C4-2B (cell line): ENCODE data around the gene CHRNE.

Source experiments
- H3K27ac ChIP-seq: fragments of 450-650 bp; 2 replicates; pipeline ENCODE4 v1.5.1; 2017
- ZFX ChIP-seq: fragments of 450-650 bp; IDR thresholded peaks from 2 replicates; pipeline ENCODE4 v1.6.1; 2017
- TF ChIP-seq, protein P1 (sequence below): fragments of 450-650 bp; conservative IDR thresholded peaks from 2 replicates; pipeline ENCODE4 v1.5.1; 2017; ENCODE audit warnings: mild to moderate bottlenecking

The CHRNE gene

DNA sequence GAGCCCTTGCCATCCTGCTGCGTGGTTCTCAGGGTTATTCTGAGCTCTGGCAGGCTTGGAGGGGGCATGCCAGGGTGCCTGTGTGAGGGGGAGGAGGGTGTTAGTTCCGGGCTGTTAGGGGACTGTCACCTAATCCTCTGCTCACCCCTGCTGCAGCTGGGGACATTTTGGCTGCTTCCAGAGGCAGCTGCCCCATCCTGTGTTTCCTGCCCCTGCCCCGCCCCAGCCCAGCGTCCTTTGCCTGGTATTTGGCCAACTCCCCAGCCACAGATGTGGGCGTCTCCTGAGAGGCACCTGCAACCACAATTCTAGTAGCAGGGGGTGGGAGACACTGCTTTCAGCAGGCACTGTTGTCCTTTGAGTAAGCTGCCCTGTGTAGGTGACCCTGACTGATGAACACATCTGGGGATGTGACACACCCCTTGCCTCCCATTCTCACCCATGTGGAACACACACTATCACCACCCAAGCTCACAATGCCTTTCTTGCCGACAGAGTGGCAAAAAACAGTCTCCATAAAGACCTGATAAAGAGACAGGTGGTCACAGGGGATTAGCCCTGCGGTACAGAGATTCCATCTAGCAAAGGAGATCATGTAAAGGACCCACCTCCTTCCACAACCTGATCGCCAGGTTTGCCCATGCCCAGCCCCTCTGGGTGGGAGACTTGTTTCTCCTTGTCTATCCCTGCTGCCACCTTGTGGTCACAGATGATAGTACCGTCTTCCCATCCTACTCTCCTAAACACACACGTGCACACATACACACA is at the start of gene CHRNE:
CHRNE (minus strand) TSS at position 48 of the 768 bp plus-strand sequence; CDS start at position 13, 35 bp downstream.
- TF ChIP-seq, protein P1, sequence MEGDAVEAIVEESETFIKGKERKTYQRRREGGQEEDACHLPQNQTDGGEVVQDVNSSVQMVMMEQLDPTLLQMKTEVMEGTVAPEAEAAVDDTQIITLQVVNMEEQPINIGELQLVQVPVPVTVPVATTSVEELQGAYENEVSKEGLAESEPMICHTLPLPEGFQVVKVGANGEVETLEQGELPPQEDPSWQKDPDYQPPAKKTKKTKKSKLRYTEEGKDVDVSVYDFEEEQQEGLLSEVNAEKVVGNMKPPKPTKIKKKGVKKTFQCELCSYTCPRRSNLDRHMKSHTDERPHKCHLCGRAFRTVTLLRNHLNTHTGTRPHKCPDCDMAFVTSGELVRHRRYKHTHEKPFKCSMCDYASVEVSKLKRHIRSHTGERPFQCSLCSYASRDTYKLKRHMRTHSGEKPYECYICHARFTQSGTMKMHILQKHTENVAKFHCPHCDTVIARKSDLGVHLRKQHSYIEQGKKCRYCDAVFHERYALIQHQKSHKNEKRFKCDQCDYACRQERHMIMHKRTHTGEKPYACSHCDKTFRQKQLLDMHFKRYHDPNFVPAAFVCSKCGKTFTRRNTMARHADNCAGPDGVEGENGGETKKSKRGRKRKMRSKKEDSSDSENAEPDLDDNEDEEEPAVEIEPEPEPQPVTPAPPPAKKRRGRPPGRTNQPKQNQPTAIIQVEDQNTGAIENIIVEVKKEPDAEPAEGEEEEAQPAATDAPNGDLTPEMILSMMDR = peak; percentile 94
- no peak for TF ChIP-seq ZFX
- H3K27ac ChIP-seq = no peak within 1 kb of the TSS; the same call in 1 of the 2 replicates

DNA sequence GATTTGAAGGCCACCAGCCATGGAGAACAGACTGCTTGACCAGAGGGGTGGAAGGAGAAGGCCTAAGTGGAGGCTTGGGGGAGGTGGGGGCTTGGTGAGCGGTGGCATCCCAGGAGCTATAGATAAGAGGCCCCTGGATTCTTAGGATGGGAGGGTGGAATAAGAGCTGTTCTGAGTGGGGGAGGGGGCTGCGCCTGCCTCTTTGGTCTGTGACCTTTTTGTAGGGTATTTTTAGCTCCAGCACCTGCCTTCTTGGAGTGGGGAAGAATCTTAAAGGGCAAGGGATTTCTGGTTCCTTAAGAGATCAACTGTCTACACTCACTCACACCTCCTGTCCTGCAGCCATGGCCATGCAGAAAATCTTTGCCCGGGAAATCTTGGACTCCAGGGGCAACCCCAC is 48.6 kb upstream of the CHRNE start:
- no peak overlapping the region; the same call in 1 of the 2 replicates for H3K27ac ChIP-seq
- TF ChIP-seq, protein P1 = no peak
- no peak for TF ChIP-seq ZFX

DNA sequence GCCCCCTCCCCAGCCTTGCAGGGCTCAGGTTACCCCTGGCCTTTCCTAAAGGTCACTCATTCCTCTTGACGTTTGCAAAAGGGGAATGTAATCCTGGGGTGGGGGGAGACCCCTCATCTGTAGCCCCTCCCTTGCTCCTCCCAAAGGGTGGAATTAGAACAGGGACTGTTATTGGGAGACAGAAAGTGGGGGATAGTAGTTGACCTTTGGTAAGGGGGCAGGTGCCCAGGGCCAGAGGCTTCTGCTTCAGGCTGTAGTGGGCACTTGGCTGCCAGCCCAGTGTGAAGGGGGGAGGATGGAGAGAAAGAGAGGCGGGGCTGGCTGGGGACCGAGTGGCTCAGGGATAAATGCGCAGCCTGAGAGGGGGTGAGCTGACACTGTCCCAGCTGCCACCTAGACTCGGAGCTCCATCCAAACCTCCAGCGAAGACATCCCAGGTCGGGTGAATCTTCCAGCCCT is 47.9 kb upstream of the CHRNE start, which contains the start of gene ENO3:
ENO3 (plus strand) TSS at position 374 of the 459 bp plus-strand sequence. CDS start 711 bp downstream, outside the sequence.
- TF ChIP-seq, protein P1 = no peak
- TF ChIP-seq ZFX = no peak
- peak within 1 kb of the TSS; percentile 100 for H3K27ac ChIP-seq

DNA sequence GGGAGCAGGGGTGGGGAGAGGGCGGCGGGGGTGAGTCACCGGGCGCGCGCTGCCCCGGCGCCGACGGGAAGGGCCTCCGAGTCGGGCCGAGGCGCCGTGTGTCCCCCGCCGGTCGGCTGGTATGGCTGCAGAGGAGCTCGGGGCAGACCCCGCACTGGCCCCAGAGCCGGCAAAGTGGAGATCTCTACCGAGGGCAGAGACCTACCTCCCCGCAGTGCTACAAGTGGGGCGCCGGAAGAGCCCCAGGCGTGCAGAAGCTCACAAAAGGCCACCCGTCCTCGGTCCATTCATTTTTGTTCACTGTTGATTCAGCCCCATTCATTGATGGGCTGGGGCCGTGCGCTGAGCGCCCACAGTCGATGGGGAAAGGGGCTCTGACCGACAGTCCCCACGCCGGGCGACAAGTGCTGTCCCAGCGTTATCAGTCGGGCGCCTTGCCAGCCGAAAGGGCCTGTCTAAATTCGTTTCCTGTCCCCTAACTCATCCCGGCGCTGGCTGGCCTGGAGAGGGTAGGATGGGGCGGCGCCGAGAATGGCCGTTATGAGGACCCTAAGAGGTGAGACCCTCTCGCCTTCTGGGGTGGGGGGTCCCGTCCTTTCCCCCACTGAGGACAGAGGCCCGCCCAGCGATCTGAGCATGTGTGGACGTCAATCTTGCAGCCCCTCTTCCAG is 47.3 kb upstream of the CHRNE start:
- peak overlapping the region; percentile 100 for H3K27ac ChIP-seq
- TF ChIP-seq, protein P1 = no peak
- peak; percentile 40; the same call in 1 of the 2 replicates for TF ChIP-seq ZFX

DNA sequence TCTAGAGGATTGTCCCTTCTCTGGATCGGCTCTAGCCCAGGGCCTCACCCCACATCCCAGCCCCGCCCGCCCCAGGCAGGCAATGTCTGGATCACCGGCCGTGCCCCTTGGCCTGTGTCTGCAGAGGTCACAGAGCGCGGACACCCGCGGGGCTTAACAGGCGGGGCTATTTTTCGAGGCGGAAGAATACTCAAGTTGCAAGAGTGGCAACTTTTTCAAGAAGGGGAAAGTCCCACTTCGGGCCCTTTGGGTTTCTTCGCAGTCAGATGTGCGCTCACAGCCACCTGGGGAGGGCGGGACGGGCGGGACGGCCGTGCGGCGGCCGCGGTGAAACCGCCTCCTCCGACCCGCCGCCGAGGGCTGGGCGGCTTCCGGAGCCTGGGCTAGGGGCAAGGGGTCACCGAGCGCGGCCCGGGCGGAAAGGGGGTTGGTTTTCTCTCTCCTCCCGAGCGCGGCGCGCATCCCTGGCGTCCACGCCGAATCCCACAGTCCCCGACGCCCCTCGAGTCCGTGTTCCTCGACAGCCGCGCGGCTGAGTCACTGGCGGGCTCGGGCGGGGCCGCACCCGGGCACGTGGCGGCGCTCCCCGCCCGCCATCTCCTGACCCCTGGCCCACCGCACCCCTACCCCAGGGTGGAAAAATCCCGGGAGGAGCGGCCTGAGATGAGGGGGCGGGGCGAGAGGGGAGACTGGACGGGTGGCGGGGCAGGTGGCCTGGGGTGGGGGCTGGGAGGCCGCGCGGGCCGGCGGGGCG is 46.6 kb upstream of the CHRNE start:
- TF ChIP-seq, protein P1 = no peak
- TF ChIP-seq ZFX = no peak

DNA sequence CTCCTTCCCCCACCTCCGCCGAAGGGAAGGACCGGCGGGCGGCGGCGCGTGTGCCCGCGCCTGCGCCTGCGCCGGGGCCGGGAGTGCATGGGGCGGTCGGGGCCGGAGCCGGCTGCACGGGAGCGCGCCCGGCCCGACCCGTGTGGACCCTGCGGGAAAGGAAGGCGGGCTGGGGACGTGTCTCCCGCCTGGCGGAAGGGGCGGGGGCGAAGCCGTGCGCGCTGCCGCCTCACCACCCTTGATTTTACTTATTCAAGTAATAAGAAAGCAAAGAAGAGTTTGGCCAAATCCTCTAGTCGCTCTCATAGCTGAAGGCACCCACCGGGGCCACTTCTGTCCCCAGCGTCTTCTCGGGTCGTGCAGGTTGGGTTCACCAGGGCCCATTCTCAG is 46.0 kb upstream of the CHRNE start:
- TF ChIP-seq, protein P1 = no peak
- TF ChIP-seq ZFX = no peak
- peak overlapping the region; percentile 100 for H3K27ac ChIP-seq

More for the DNA sequence above, 46.6 kb upstream of the CHRNE start:
- H3K27ac ChIP-seq = peak overlapping the region; percentile 100
